Suppressor macrophage (primary cell): ENCODE measurements around the gene MVK.

ENCODE experiments used
- DNase-seq, 4 experiments: peaks; one replicate each; pipeline ENCODE4 v3.0.0-alpha.2; 2020 to 2022

The MVK gene

DNA sequence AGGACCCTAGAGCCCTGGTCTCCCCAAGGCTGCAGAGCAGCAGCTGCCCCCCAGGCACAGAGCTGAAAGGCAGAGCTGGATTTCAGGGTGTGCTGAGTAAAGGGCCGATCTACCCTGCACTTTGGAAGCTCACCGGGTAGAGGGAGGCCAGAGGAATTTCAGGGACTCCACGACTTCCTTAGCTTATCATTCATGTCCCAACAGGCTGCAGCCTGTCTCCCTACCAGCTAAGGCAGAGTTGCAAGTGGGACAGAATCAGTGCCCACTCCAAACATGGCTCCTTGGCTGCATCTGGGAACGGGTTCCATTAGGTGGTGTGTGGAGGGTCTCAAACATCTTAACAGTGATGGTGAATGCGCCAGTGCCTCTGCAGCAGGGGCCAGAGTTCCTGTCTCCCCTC, 27.8 kb upstream of the MVK start:
- DNase-seq: no peak

DNA sequence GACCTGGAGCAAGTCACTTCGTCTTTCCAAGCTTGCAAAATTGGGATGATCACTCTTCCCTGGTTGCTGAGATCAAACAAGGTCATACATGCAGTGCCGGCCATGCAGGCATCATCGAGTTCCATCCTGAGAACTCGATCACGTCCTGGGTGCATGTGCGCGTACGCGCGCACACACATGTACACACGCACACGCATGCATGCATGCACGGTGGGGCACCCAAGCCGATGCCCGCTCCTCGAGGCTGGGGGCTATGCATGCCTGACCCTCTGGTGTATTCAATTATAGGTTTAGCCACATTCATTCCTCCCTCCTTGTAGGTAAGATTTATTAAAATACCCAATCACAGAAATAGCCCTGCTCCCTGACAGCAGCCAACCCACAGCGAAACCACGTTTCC, 26.3 kb upstream of the MVK start:
- DNase-seq: no peak

DNA sequence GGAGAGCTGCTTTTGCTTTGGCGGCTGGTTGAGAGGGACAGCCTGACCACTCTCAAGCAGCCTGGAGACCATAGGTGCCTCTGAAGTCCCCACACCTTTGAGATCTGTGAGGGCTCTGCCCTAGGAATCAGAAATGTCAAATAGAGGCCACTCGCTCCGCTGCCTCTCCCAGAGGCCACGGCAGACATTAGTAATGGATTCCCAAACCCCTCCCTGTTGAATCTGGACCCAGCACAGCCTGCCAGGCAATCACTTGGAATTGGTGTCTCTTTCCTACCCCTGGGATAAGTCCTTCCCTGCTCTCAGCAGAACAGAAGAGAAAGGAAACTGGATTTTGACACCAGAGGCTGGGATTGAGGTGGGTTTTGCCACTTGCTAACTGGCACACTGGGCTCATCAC, 25.3 kb upstream of the MVK start:
- DNase-seq: no peak

DNA sequence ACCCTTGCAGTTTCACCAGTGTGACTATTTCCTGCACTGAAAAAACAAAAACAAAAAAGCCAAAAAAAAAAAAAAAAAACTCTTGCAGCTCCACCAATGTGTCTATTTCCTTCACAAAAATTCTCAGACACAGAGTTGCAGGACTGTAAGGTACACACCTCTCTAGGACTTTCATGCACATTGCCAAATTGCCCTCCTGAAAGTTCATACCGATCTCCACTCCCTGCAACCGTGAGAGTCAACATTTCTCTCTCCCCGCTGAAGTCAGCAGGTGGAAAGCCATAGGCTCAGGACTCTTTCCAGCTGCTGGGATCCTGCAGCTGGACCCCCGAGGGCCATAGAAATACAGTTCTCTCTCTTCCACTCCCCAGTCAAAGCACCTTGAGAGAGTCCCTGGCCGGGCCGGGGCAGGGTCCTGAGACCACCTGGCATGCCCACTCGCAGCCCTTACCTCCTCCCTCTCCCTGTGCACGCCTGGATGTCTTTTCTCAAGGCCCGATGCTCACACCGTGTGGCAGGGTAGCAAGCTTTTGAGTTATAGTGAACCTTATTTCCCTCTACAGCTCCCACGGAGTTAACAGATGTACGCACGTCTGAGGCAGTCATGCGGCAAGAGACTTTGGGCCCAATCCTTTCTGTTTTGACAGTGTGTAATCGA, 23.9 kb upstream of the MVK start:
- DNase-seq: no peak

DNA sequence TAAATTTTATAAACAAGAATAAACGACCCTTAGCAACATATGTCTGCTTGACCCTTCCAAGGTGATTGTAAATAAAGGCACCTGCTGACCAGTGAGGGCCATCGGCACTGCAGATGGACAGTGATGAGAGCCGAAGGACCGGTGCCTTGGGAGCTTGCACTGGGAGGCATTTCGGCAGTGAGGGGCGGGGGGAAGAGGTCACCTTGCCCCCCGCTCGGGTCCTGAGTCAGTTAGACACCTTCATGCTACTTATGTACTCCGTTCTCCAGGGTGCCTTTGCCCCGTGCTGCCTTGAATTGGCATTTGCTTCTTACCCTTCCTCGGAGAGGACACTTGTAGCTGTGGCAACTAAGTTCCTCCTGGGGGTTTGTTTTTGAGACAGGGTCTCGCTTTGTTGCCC, 23.3 kb upstream of the MVK start:
- DNase-seq: no peak

DNA sequence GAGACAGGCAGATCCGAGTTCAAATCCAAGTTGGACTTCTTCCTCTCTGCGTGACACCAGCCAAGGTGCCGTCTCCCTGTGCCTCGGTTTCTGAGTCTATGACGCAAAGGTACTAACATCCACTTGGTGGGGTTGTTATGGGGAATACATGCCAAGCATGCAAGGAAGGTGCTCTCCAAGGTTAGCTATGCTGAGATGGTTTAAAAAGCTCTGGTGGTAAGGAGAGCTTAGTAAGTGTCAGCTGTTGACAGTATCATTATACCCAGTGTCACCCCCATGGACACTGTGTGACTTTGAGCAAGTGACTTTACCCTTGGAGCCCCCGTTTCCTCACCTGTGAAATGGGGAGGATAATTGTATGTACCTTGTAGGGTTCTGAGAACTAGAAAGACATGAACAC, 22.5 kb upstream of the MVK start:
- DNase-seq: no peak

DNA sequence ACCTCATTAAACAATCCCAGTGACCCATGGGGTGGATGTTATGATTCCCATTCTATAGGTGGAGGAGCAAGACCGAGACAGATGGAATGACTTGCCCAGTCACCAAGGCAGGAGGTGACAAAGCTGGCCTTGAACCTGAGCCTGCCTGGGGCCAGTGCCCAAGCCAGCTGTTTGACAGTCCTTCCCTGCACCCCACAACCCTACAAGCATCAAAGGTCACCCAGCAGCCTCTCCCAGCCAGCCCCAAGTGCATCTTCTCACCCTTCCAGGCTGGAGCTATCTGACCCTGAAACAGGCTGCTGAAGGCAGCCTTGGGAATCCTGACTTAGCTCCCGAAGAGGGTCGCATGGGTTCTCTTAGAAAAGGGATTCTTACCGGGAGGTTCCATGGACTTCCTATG, 20.6 kb upstream of the MVK start:
- no peak for DNase-seq

DNA sequence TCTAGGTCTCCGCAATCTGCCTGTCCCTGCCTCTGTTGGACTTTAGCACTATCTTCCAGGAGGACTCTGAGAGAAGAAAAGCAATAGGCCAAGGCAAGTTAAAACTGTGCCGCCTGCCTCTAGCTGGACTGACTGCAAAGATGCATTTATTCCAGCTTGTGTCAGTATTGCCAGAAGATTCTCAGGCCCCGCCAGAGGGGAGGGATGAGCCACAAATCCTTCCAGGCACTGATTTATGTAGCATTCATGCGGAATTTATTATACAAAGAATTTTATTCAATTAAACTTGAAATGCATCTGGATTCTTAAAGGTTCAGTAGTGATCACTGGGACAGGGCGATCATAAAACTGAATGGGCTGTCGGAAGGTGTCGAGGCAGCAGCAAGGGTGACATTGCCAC, 20.1 kb upstream of the MVK start:
- DNase-seq: no peak

DNA sequence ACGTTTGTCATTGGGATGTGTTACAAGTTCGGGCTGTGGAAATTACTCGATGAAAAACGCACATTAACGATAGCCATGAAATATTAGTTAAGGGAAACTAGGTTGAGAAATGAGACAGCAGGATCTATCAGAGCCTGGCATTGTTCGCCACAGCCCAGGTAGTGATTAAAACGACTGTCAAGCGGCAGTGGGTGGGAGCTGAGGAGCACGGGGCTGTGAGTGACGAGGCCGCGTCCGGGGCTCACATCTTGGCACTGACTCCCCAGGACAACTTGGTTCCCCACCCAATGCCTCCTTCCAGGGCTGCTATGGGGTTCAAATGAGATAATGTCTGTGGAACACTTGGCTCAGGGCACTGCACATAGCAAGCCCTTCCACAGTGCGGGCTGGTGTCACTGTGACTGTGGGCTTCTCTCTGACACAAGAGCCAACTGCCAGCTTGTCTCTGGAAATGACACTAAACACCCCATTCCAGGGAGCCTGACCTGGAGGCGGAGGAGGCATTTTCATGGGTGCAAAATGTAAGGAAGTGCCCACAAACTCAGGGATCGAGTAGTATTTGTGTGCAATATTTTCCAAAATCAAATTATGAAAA, 19.6 kb upstream of the MVK start:
- no peak for DNase-seq

DNA sequence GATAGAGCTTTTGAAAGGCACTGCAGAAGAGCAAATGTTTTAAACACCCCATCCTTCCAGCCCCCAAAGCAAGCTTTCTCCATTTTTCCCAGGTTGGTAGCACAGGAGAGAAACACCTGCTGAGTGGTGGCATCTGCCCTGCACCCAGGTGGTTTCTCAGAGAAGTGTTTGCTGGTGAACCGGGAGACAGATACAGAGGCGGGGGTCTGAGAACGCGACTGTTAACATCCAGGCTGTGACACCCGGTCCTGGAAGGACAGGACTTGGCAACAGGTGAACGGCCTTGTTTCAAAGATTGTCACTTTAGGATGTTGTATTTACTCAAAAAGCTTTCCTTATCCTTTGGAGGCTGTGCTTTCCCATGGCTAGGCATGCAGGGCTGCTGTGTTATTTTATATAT, 18.8 kb upstream of the MVK start:
- no peak for DNase-seq

DNA sequence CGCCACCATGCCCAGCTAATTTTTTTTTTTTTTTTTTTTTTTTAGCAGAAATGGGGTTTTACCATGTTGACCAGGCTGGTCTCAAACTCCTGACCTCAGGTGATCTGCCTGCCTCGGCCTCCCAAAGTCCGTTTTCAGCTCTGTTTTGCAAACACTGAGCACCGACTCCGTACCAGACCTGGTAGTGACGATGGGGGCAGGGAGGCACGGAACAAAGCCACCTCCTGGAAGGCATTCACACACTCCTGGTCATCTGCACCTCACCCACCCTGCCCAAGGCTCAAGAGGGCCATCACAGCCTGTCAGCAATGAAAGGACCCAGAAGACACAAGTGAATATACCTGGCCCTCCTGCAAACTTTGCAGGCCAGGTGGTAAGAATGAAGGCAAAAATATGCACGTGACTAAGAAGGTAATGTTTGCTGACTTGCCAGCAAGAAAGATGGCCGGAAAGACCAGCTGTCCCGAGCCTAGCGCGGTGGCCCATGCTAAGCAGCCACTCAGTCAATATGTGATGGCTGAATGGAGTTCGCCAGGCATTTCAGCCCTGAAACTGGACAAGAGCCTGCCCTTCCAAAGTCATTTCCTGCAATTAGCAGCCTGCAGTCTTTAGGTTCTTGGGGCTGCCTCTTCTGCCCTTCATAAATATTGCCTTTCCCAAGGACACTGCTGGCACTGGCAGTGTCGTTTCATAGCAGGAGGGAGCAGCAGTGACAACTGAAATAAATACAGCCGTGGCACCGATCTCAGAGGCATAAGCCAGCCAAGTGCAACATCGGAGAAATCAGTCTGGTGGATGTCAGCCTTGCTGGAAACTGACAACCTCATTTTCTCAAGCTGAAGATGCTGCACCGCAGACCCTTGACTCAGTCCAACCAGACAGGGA, 17.9 kb upstream of the MVK start:
- no peak for DNase-seq

DNA sequence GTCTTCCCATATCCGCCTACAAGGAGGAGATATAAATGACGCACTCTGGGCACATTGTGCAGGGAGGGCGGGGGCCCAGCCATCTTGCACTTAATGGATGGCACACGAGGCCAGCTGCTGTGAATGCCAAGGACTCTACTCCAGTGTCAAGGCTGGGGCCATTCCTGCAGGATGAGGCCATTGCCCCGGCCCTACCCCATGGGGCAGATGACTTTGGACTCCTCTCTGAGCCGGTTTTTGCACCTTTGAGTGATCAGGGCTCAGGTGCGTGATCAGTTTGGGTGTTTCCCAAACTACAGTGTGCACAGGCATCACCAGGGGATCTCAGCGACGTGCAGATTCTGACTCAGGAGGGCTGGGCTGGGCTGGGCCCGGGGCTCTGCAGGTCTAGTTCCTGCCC, 16.4 kb upstream of the MVK start:
- no peak for DNase-seq

DNA sequence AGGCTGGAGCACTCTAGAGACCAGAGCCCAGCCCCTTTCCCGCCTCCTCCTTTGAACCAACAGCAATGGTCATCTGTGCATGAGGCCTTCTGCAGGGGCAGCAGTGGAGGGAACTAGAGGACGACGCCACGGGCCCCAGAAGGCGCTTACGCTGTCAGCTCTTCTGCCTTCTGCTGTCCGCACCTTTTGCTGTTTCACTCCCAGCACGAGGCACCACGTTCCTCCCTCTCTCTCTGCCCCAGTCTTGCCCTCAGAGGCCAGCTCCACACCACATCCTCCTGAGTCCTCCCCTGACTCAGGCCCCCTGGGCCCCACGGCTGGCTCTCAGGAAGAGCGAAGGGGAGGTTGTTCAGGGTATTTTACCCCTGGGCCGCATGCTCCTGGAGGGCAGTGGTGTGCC, 15.8 kb upstream of the MVK start:
- no peak for DNase-seq

DNA sequence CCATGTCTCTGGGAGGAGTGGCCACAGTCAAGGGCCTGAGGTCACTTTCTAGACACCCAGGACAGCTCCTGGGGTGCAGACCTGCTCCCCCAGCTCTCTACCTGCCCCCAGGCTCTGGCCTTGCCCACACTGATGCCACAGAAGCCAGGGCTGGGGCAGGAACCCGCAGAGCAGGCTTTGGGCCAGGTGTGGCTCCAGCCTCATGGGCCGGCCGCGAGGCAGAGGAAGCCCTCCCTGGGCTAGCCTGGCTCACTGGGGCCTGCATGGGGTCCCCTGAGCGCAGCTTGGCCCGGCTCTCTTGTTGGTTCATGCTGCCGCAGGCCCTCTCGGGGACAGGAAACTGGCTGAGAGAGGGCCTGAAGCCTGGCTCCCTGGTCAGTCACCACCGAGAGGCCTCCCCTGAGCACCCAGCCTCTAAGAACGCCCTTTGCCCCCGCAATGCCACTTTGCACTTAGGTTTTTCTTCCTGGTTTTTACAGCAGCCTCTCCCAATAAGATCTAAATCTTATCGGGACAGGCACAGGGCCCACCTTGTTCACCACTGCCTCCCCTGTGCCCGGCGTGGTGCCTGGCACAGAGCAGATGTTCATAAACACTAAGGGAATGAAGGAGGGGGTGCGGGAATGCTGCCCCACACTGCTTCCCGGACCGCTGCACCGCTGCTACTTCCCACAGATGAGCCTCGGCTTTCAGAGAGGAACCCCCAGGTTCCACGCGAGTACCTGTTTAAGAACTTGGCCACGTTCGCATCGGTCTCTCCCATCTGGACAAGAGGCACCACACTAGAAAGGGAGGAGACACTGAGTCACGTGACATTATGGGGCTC, 15.0 kb upstream of the MVK start:
- no peak for DNase-seq

DNA sequence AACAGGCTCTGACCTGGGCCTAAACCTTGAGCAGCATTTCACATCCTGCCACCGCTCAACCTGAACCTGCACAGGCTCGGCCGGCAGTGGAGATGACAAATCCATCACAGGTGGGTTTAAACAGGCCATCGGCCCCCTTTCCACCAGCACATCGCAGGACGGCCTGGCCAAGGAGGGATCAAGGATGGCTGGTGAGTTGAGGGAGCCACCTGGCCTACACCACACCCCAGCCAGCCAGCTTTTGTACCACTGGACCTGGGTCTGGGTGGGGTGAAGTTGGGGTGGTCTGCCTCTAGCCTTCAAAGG, 14.4 kb upstream of the MVK start:
- DNase-seq: no peak

DNA sequence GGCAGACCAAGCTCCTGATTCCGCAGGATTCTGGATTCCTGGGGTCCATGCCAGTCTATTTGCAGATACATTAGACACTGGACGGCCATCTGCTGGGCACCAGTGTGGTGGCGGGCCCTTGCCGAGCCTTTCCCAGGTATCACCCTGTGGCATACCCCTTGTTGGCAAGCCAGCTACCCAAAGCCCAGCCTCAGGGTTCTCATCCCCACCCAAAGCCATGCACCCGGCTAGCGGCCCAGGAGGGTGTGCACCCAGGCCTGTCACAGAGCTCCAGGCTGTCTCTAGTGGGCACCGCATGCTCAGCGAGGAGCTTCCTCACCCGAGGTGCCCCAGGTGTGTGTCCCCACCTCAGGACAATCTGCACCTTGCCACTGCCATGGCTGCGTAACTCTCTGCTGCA, 14.0 kb upstream of the MVK start:
- no peak for DNase-seq

DNA sequence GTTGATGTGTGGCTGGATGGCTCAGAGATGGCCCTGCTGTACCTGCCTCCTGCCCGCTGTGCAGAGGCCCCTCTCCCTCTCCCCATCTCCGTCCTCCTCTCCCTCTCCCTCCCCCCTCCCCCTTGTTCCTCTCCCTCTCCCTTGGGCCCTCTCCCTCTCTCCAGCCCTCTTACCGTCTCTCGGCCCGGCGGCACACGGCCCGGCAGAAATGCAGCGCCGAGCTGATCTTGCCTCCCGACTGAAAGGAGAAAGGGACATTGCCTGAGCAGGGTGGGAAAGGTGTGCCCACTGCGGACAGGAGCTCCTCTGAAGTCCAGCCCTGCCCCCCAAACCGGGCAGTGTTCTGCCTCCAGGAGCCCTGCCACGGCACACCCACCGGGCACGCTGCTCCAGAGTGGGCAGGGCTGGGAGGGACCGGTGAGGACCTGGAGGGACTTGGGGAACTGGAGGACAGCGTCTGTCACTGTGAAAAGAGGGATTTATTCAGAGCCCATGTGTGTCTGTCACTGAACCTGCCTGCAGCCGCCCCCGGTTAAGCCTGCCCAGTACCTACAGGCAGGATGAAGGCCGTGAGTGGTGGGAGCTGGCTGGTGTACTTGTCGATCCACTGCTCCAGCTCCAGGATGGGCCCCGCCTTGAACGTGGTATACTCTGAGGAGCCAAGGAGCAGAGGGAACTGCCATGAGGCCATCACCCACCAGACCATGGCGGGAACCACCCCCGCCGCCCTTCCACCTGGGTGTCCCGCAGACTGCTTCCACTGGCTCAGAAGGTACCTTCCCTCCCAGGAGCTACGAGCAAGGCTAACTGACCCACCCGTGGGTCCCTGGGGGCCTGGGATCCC, 12.5 kb upstream of the MVK start:
- no peak for DNase-seq

DNA sequence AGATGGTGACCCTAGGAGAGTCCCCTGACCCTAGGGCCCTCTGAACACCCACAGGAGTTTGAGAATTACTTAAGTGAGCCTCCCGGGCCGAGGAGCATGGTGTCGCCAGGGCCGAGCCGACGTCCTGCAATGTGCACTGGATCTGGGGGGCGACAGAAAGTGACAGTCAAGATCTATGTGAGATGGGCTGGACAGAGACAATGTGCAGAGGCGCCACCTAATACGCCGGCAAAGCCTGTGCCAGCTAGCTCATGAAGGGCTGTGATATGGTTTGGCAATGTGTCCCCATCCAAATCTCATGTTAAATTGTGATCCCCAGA, 11.9 kb upstream of the MVK start:
- DNase-seq: no peak

DNA sequence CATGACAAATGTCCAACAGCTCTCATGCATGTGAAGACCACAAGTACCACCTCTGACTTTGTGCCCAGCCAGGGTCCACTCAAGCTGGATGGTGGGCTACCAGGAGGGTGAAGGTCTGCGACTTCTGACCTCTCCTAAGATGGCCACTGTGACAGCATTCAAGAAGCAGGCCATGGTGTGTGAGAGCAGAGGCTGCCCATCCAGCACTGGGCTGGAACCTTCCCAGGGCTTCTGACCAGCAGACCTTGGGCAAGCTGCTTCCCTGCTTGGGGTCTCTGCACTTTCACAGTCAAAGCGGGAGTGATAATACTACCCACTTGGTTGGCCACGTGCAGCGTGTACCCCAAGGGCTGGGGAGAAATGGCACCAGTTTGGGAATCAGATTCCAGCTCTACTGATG, 10.7 kb upstream of the MVK start:
- no peak for DNase-seq

DNA sequence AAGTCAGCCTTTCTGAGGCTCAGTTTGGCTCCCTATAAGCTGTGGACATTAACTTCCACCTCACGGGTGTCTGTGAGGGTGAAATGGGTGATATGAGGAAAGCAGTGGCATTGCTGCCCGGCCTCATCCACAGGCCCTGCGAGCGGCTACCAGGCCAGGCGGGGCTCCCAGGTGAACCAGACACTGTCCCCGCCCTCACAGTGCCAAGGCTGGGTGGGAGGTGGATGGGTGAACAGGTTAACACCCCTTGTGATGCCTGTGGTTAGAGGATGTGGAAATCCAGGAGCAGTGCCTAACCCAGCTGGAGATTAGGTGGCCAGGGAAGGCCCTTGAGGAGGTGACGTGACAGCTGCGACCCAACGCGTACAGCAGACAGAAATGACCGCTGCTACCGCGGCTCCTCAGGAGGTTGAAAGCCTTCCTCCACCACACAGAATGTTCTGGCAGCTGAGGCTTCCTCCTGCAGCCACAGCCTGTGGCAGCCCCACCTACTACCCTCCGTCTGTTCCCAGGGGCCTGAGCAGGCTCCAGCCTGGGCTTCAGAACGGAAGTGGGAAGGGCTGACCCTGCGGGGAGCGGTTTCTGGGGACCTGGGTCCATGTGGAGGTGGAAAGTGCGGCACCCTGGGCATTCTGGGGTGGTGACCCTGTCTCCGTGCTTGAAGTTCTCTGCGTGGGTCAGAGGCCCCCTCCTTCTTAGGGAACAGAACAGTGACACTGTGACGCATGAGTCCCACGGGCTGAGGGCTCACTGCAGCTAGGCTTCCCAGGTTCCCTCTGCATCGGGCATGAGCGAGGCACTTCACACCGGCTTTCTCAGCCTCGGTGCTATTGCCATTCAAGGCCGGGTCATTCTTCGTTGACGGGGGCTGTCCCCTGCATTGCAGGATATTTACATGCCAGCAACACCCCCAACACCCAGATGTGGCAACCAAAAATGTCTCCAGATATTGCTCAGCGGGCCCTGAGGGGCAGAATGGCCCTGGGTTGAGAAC, 10.0 kb upstream of the MVK start:
- no peak for DNase-seq

DNA sequence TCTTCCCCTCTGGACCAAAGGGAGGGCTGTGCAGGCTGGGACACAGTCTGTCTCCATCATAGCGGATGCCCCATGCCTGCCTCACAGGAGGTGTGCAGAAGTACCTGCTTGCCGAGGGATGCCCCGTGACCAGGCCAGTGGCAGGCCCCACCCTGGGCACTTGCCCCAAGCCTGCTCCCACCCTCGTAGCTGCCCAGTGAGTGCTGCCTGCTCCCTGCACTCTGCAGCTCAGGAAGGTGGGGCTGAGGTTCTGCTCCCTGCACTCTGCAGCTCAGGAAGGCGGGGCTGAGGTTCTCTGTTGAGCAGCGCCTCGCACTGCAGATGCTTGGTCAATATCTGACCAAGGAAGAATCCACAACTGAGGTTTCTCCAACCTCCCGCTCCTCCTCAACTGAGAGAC, 7.2 kb upstream of the MVK start:
- DNase-seq: no peak
